Left ventricle myocardium superior (tissue), 1 donor: ENCODE results near the gene TRIM47. TPM values are rescaled to one million over a fixed set of nuclear protein-coding genes. Genes with fewer than 3 reads are reported as not detected.

Source experiments
- ATAC-seq: fragments of 200-7000 bp; cut with Tn5 transposase; one replicate; pipeline ENCODE4 v1.9.1; 2020; ENCODE audit warnings: mild to moderate bottlenecking, moderate library complexity
- DNase-seq: peaks from one replicate; pipeline ENCODE4 v3.0.0-alpha.2; 2020
- intact Hi-C: fragments of 100-400 bp; cut with micrococcal nuclease; formaldehyde crosslinking; loops from one replicate; pipeline ENCODE4 v1.11.0; 2022
- total RNA-seq: library from RNA; stranded (reverse); fragmentation: NEBNext Ultra II Directional; extraction: Animal tissue kit (Norgen Biotek cat#: 25700); gene quantifications from one replicate; pipeline ENCODE4 v1.2.1, GENCODE V29; 2021
- donor health status: DM: no; HTN: yes; CAD: no; lungs with severe emphysema.

Gene TRIM47
- total RNA-seq, 1 donor from 2014 or later: 24.4 TPM

DNA sequence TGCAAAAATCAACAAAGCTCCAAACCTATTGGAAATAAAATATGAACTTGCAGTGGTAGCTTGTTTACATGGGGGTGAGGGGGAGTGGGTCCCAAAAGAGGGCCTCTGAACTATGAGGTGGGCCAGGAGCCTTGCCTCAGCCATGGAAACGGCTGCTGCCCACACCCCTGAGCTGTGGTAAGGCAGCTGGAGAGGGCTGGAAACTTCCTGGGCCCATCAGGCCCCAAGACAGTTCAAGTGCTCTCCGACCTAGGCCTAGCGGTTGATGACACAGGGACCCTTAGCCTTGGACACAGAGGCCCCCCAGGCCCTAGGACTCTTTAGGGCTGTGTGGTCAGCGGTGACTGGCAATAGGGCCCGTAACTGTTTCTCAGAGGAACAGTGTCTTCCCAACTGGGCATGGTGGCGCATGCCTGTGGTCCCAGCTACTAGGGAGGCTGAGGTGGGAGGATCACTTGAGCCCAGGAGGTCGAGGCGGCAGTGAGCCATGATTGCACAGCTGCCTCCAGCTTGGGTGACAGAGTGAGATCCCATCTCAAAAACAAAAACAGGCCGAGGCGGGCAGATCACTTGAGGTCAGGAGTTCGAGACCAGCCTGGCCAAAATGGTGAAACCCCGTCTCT lies 52.5 kb downstream of the TRIM47 start:
- DNase-seq (no peak), ATAC-seq (no peak)
- intact Hi-C loops: no loop called here

GRCh38 chr17:75825149-75825552 lies 53.2 kb downstream of the TRIM47 start:
- DNase-seq: no peak
- no peak for ATAC-seq
- intact Hi-C loops: no loop called here

DNA sequence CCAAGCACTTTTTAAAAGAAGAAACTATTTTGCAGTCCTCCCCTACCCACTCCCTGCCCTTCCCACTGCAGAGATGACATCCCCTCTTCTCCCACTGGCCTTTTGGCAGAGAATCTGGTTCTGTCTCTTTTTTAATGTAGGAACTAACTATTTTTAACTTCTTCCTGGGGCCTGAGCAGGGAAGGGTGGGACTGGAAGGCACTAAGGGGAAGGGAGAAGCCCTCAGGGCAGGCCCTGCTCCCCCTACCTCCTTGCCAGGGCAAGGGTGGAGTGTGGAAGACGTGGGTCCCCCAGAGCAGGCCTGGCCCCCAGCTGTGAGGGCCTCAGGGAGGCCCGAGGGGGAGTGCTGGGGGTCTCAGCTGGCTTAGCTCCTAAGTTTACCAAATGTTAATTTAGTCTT lies 53.7 kb downstream of the TRIM47 start:
- DNase-seq: no peak
- no peak for ATAC-seq
- intact Hi-C loops: no loop called here

Other genes with a start within 250 kb of the TRIM47 start
- gene SMIM5, start 245.1 kb downstream of the TRIM47 start, total RNA-seq: 15.8 TPM
- gene RECQL5, start 211.4 kb downstream of the TRIM47 start, total RNA-seq: 14.3 TPM
- 47.8 TPM for gene SAP30BP, start 211.2 kb downstream of the TRIM47 start, total RNA-seq
- gene ITGB4, start 157.1 kb downstream of the TRIM47 start, total RNA-seq: 8.8 TPM
- 20.2 TPM for gene GALK1, start 113.4 kb downstream of the TRIM47 start, total RNA-seq
- 14.8 TPM for gene UNK, start 93.8 kb downstream of the TRIM47 start, total RNA-seq
- 8.6 TPM for gene UNC13D, start 34.2 kb downstream of the TRIM47 start, total RNA-seq
- gene WBP2, start 23.2 kb downstream of the TRIM47 start, total RNA-seq: 152 TPM
- gene TRIM65, start 18.4 kb upstream of the TRIM47 start, total RNA-seq: 11.4 TPM
- gene MRPL38, start 26.3 kb upstream of the TRIM47 start, total RNA-seq: 124 TPM
- 4.2 TPM for gene FBF1, start 62.5 kb upstream of the TRIM47 start, total RNA-seq
- 101 TPM for gene ACOX1, start 100.6 kb upstream of the TRIM47 start, total RNA-seq
- 6.6 TPM for gene TEN1, start 100.7 kb upstream of the TRIM47 start, total RNA-seq
- 2.6 TPM for gene CDK3, start 122.3 kb upstream of the TRIM47 start, total RNA-seq
- gene EVPL, start 148.7 kb upstream of the TRIM47 start, total RNA-seq: 0.07 TPM
- 66.1 TPM for gene SRP68, start 193.9 kb upstream of the TRIM47 start, total RNA-seq
- gene GALR2, start 196.2 kb upstream of the TRIM47 start, total RNA-seq: not detected
- gene ZACN, start 200.6 kb upstream of the TRIM47 start, total RNA-seq: not detected
- 82.2 TPM for gene EXOC7, start 225.2 kb upstream of the TRIM47 start, total RNA-seq